Measurements from ENCODE around the gene GRIN3B. TPM values are rescaled to one million over a fixed set of nuclear protein-coding genes. Genes with fewer than 3 reads are reported as not detected.
A peak's percentile ranks its signal among the peaks of the same experiment; 100 is the strongest.

GRIN3B gene
- total RNA-seq, 6 donors from 2014 or later: 0.06 to 18.9 (median 5.6) TPM

DNA sequence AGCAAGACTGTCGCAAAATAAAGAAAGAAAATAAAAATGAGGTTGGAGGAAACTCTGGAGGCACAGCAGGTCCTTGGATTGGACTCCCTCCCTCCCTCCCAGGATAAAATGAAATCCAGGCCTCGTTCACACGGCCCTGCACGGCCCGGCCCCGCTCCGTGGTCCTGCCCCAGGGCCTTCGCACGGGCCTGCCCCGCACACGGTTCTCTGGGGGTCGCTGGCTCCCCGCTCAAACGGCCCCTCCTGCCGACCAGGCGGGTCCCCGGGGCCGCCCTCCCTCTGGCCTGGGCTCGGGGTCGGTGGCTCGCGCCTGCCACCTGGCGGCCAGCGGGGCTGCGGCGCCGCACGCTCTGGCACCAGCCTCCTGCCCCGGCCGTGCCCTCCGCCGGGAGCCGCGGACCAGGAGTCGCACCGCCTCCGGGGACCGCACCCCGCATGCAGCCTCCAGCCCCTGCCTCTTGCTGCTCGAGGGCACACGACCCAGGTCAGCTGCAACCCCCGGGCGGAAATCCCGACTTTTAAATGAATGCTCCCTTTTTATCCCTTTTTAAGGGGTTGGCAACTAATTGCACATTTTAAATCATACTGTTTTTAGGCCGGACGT, 17.6 kb upstream of the GRIN3B start:
- Histone ChIP-seq H3K9me3 (no peaks in the 10 kb centered on the region), H3K4me1 (peaks cover 26 to 42% (median 31%) of the 10 kb centered on the region in 4 donors), H3K27me3 (no peaks in the 10 kb centered on the region), H3K4me3 (peak overlapping the region in 3 of 4 donors; percentile 22 to 49 (median 39)), H3K36me3 (peaks cover 0 to 17% (median 6%) of the 10 kb centered on the region in 4 donors), H3K27ac (peak overlapping the region in 1 of 4 donors; percentile 24)
- TF ChIP-seq, protein P1, sequence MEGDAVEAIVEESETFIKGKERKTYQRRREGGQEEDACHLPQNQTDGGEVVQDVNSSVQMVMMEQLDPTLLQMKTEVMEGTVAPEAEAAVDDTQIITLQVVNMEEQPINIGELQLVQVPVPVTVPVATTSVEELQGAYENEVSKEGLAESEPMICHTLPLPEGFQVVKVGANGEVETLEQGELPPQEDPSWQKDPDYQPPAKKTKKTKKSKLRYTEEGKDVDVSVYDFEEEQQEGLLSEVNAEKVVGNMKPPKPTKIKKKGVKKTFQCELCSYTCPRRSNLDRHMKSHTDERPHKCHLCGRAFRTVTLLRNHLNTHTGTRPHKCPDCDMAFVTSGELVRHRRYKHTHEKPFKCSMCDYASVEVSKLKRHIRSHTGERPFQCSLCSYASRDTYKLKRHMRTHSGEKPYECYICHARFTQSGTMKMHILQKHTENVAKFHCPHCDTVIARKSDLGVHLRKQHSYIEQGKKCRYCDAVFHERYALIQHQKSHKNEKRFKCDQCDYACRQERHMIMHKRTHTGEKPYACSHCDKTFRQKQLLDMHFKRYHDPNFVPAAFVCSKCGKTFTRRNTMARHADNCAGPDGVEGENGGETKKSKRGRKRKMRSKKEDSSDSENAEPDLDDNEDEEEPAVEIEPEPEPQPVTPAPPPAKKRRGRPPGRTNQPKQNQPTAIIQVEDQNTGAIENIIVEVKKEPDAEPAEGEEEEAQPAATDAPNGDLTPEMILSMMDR (IDR thresholded peaks at IDR 0.05): peak; percentile 97 to 100 (median 99)
- TF ChIP-seq POLR2AphosphoS5 (IDR thresholded peaks at IDR 0.05) (no peak), POLR2A (IDR thresholded peaks at IDR 0.05) (no peak), EP300 (IDR thresholded peaks at IDR 0.05) (no peak)
- 1 to 3% methylated on average over 15 to 42 of the region's 46 CpGs for WGBS, 2 donors
- ATAC-seq (ENCODE audit: low FRiP score in 2 of 2) (peak; percentile 75 to 91), DNase-seq (peak; percentile 77 to 97)

DNA sequence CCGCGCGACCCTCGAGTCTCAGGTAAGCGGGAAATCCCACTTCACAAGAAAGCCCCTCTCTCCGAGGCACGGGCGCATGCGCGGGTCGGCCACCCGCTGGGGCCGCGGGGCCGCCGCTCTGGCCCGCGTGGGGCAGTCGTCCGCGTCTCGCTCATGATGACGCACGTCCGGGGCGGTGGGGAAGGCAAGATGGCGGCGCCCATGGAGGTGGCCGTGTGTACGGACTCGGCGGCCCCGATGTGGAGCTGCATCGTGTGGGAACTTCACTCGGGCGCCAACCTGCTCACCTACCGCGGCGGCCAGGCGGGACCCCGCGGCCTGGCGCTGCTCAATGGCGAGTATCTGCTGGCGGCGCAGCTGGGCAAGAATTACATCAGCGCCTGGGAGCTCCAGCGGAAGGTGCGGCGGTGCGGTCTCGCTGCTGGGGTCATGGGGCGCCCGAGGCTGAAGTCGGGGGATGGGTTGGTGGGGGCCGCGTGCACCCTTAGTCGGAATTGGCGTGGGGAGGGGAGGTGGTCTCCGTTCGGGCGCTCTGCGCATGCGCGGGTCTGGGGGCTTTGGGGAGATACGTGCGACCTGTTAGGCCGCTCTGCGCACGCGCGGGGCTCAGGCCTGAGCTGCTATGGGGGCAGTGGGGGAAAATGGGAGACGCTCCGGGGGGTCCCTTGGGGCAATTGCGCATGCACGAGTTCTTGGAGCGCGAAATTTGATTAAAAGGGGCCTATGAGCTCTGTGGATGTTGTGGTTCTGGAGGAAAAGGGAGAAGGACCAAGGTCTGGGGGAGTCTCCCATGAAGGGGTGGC, 15.9 kb upstream of the GRIN3B start, which contains the start of gene WDR18:
Gene WDR18, plus strand, starts transcription at position 181 of the 803 bp plus-strand sequence. Its CDS starts 9 bp downstream, at position 190.
- DNase-seq (peak; percentile 94 to 98), ATAC-seq (ENCODE audit: low FRiP score in 2 of 2) (peak; percentile 89 to 96)
- Histone ChIP-seq H3K27me3 (no peaks in the 10 kb centered on the region), H3K4me3 (peak within 1 kb of the TSS; percentile 59 to 99 (median 83)), H3K9me3 (no peaks in the 10 kb centered on the region), H3K27ac (peak within 1 kb of the TSS; percentile 78 to 98 (median 86)), H3K36me3 (peaks cover 0 to 27% (median 15%) of the 10 kb centered on the region in 4 donors), H3K4me1 (peaks cover 26 to 42% (median 31%) of the 10 kb centered on the region in 4 donors)
- TF ChIP-seq, protein P1 (IDR thresholded peaks at IDR 0.05): peak; percentile 9 to 66 (median 46)
- TF ChIP-seq POLR2AphosphoS5 (IDR thresholded peaks at IDR 0.05): peak; percentile 81 to 84
- peak in 1 of 4 donors; percentile 28 for TF ChIP-seq EP300 (IDR thresholded peaks at IDR 0.05)
- peak in 3 of 4 donors; percentile 53 to 83 (median 55) for TF ChIP-seq POLR2A (IDR thresholded peaks at IDR 0.05)
- 1 to 6% methylated on average over 13 to 68 of the region's 78 CpGs for WGBS, 2 donors

DNA sequence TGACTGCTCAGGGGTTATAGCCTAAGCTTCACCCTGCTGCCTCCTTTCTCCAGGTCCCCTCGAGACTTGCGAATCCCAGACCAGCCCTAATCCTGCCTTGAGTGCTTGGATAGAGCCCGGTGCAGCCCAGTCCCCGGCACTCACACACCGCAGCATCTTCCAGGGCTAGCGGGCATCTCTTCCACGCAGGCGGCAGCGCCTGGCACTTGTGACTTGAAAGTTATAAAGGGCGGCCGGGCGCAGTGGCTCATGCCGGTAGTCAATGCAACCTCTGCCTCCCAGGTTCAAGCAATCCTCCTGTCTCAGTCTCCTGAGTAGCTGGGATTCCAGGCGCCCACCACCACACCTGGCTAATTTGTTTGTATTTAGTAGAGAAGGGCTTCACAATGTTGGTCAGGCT, 14.1 kb upstream of the GRIN3B start:
- Histone ChIP-seq H3K4me1 (peaks cover 23 to 31% (median 27%) of the 10 kb centered on the region in 4 donors), H3K27me3 (no peaks in the 10 kb centered on the region), H3K9me3 (no peaks in the 10 kb centered on the region), H3K4me3 (no peak overlapping the region), H3K36me3 (peaks cover 0 to 44% (median 27%) of the 10 kb centered on the region in 4 donors), H3K27ac (no peak overlapping the region)
- ATAC-seq (ENCODE audit: low FRiP score in 2 of 2) (no peak), DNase-seq (peak in 1 of 2 donors; percentile 79)
- 93 to 100% methylated on average over 1 to 14 of the region's 14 CpGs for WGBS, 2 donors
- TF ChIP-seq POLR2A (IDR thresholded peaks at IDR 0.05) (no peak), EP300 (IDR thresholded peaks at IDR 0.05) (no peak), POLR2AphosphoS5 (IDR thresholded peaks at IDR 0.05) (no peak)
- TF ChIP-seq, protein P1 (IDR thresholded peaks at IDR 0.05): no peak

DNA sequence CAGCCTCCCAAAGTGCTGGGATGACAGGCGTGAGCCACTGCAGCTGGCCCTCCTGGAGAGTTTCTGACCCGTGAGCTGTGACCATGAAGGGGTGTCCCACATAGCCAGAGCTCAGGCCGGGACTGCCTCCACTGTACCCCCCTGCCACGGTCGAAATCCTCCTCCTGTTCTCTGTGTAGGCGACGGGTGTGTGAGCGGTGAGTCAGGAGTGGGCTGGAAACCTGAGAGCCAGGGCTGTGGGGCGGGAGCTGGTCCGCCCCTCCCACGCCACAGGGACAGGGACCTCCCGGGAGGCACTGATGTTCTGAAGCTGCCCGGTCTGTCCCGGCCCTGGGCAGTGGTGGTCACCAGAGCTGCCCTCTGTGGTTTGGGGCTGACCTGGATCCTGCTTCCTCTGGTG, 12.1 kb upstream of the GRIN3B start:
- H3K9me3 ChIP-seq: no peaks in the 10 kb centered on the region
- TF ChIP-seq POLR2A (IDR thresholded peaks at IDR 0.05): no peak
- TF ChIP-seq, protein P1 (IDR thresholded peaks at IDR 0.05): no peak
- WGBS, 2 donors: 71 to 89% methylated on average over 14 of the region's 14 CpGs
- H3K4me3 ChIP-seq: no peak overlapping the region
- no peak for DNase-seq
- H3K4me1 ChIP-seq: peaks cover 16 to 23% (median 19%) of the 10 kb centered on the region in 4 donors
- no peak for ATAC-seq (ENCODE audit: low FRiP score in 2 of 2)
- peaks cover 0 to 57% (median 35%) of the 10 kb centered on the region in 4 donors for H3K36me3 ChIP-seq
- H3K27me3 ChIP-seq: no peaks in the 10 kb centered on the region
- H3K27ac ChIP-seq: no peak overlapping the region
